ENCODE results near the gene RNF167. TPM values are rescaled to one million over a fixed set of nuclear protein-coding genes. Genes with fewer than 3 reads are reported as not detected.
A peak's percentile ranks its signal among the peaks of the same experiment; 100 is the strongest.

The RNF167 gene
- total and polyA plus RNA-seq, 2 donors: 15.3 to 119 TPM

DNA sequence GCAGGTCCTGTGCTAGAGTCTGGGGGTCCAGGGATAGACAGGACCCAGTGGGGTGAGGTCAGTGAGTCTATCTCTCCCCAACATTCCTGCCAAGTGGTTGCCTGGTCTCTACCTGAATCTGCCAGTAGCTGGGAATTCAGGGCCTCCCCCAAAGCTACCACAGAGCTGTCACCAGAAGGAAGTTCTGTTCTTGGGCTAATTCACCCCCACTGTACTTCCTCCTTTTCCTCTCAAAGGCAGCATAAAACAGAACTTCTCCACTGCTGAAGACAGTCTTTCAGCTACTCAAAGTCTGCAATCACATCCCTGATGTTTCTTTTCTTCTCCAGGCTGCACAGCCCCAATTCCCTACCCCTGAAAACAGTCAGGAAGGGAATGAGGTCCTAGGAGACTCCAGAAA, 38.7 kb downstream of the RNF167 start:
- no peak for DNase-seq (ENCODE audit: extremely low spot score)
- no peak overlapping the region for H3K27ac ChIP-seq (ENCODE audit: low read depth)
- H3K4me1 ChIP-seq (ENCODE audit: insufficient read depth): no peaks in the 10 kb centered on the region
- H3K36me3 ChIP-seq (ENCODE audit: insufficient read depth): peaks cover 2% of the 10 kb centered on the region
- no peak overlapping the region for H3K4me3 ChIP-seq (ENCODE audit: low read depth, low read length)

DNA sequence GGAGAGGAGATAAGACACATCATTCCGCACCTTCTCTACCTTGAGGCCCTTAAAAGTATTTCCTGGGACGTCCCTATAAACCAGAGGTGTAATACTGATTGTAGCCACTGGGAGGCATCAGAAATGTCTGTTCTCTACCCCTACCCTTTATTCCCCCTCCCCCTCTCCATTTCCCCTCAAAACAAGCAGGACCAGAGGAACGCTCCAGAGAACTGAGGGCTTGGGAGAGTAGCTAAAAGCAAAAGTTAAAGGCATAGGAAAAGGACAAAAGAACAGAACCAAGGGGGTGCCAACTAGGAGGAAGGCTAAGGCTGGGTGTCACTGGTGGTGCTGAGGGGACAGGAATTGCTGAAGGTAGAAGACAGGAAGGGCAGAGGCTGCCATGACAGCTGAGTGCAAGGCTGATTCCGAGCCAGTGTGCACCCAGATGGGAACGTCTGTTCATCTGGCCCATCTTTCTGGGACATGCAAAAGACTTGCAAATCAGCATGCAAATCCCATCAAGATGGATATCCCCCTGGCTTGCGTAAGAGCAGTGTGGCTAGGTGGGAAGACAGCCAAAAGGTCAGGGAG, 40.7 kb downstream of the RNF167 start:
- Histone ChIP-seq H3K36me3 (ENCODE audit: insufficient read depth) (peaks cover 2% of the 10 kb centered on the region), H3K4me1 (ENCODE audit: insufficient read depth) (no peaks in the 10 kb centered on the region), H3K4me3 (ENCODE audit: low read depth, low read length) (no peak overlapping the region), H3K27ac (ENCODE audit: low read depth) (no peak overlapping the region)
- WGBS: 42% methylated on average over 6 of the region's 6 CpGs
- no peak for DNase-seq (ENCODE audit: extremely low spot score)

DNA sequence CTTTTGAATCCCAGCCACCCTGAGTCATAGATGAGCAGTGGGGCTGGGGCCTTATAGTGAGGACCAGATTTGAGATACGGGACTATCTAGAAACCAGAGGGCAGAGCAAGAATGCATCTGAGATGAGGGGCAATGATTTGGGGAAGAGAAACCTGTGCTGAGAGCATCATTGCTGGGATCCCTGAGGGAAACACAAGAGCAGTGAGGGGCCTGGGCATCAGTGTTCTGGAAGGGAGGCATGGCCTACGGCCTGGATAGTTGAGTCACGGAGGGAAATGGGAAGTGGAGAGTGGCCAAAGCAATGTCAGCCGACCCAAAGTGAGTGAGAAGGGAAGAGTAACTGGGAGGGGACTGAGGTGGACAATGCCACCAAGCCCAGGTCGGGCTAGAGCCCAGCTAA, 42.2 kb downstream of the RNF167 start:
- WGBS: 56% methylated on average over 5 of the region's 5 CpGs
- H3K36me3 ChIP-seq (ENCODE audit: insufficient read depth): peaks cover 2% of the 10 kb centered on the region
- no peak for DNase-seq (ENCODE audit: extremely low spot score)

DNA sequence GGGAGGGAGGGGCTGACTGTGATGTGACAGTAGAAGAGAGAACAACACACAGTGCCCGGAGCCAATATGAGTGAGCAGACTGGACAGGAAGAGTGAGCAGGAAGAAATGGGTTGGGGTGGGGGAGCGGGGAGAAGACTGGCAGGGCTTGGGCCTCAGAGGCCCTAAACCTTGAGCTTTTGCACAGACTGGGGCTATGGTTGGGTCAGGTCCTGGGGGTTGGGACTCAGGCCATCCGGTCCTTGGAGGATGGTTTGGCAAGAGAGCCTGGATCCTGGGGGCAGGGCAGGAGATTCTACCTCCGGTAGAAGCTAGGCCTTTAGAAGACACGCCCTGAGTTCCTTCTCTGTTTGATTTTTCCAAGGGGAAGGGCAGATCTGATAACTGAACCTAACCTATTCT, 46.3 kb downstream of the RNF167 start:
- DNase-seq (ENCODE audit: extremely low spot score): no peak
- peaks cover 2% of the 10 kb centered on the region for H3K4me1 ChIP-seq (ENCODE audit: insufficient read depth)
- H3K4me3 ChIP-seq (ENCODE audit: low read depth, low read length): peak overlapping the region; percentile 87
- 34% methylated on average over 5 of the region's 5 CpGs for WGBS
- no peaks in the 10 kb centered on the region for H3K36me3 ChIP-seq (ENCODE audit: insufficient read depth)
- peak overlapping the region; percentile 92 for H3K27ac ChIP-seq (ENCODE audit: low read depth)

More for the DNA sequence above, 42.2 kb downstream of the RNF167 start:
- no peak overlapping the region for H3K27ac ChIP-seq (ENCODE audit: low read depth)
- no peak overlapping the region for H3K4me3 ChIP-seq (ENCODE audit: low read depth, low read length)
- H3K4me1 ChIP-seq (ENCODE audit: insufficient read depth): peaks cover 2% of the 10 kb centered on the region

DNA sequence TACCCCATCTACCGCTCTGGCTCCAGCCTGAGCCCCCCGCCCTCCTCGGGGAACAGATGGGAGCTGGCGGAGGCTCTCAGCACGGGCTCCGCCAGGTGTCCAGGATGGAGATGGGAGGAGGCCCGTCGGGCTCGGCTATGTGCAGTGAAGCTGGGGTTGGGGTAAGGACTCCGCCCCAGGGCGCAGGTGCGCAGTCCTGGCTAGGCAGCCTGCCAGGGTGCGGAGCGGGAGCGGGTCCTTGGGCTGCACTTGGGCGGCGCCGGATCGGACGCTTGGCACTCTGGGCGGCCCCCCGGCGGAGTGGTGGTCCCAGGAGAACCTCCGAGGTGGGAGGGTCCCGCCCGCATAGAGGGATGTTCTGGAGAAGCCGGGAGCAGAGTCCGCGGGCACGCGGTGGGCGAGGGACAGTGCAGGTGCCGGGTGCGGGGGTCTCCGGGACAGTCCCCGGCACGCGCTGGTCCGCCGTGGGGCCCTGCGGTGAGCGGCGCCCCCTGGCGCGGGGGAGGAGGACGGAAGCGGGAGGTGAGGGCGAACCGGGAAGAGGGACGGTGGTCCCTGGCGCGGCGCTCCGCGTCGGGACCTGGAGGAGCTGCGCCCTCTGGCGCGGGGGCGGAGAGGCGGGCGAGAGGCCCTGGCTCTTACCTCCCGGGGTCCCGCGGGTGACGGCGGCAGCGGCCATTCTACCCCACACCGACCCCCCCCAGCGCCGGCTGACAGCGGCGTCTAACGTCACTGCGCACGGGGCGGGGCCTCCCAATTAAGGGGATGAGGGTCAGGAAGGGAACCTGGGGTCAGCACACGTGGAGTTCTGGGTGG, 47.1 kb downstream of the RNF167 start, which contains the start of gene CAMTA2:
Gene CAMTA2, minus strand, starts transcription at position 725 of the 816 bp plus-strand sequence. CDS start 1,453 bp downstream, outside the sequence.
- WGBS: under 1% methylated on average over 77 of the region's 78 CpGs
- Histone ChIP-seq H3K36me3 (ENCODE audit: insufficient read depth) (no peaks in the 10 kb centered on the region), H3K27ac (ENCODE audit: low read depth) (peak within 1 kb of the TSS; percentile 92), H3K4me1 (ENCODE audit: insufficient read depth) (peaks cover 2% of the 10 kb centered on the region), H3K4me3 (ENCODE audit: low read depth, low read length) (peak within 1 kb of the TSS; percentile 87)
- peak; percentile 45 for DNase-seq (ENCODE audit: extremely low spot score)

DNA sequence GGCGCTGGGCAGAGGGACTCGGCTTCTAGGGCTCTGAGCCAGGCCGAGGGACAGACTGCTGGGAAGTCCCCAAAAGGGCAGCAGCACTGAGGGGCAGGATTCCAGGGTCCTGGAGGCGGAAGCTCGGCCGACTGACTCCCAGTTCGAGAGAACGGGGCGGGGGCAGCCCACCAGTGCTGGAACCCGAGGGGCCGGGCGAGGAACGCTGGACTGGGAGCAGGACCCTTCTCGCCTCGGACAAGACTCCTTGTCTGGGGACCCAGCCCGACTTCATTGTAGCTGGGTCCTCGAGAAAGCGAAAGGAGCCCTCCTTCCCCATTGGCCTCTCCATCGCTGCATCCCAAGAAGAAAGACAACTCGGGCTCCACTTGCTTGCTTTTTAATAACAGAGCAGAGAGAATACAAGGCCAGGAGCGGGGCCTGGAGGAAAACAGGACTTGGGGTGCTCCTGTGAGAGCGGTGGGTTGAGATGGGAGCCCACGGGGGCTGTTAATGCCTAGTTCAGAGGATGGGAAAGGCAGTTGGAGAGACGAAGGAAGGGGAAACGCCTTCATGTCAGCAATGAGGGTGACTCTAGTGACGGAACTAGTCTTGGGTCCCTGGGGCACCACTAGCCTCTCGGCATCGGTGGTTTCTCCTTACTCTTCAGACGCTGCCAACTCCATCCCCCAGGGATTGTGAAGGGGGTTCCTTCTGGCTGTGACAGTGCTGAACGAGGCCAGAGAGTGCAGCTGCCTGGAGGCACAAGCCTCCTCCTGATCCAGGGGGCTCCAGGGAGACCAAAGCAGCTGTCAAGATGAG, 47.9 kb downstream of the RNF167 start:
- WGBS: under 1% methylated on average over 30 of the region's 30 CpGs
- peak overlapping the region; percentile 87 for H3K4me3 ChIP-seq (ENCODE audit: low read depth, low read length)
- peak overlapping the region; percentile 92 for H3K27ac ChIP-seq (ENCODE audit: low read depth)
- H3K4me1 ChIP-seq (ENCODE audit: insufficient read depth): peaks cover 2% of the 10 kb centered on the region
- H3K36me3 ChIP-seq (ENCODE audit: insufficient read depth): no peaks in the 10 kb centered on the region
- DNase-seq (ENCODE audit: extremely low spot score): no peak

DNA sequence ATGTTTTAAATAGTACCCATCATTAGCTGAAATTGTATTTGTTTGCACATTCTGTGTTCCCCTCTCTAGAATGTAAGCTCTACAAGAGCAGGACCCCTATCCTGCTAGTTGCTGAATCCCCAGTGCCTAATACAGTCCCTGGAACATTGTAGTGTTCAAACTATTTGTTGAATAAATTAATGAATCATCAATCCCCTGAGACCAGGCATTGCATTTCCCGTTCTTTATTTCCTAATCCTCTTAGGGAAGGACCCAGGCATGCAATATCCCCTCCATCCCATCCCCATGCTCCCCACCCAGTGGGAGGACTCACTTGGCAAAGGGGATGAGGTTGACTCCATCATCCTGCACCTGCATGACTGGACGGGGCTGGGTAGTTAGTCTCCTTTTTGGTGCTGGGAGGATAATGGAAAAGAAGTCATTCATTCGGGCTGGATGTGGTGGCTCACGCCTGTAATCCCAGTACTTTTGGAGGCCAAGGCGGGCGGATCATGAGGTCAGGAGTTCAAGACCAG, 54.1 kb downstream of the RNF167 start:
- Histone ChIP-seq H3K27ac (ENCODE audit: low read depth) (no peak overlapping the region), H3K36me3 (ENCODE audit: insufficient read depth) (no peaks in the 10 kb centered on the region), H3K4me3 (ENCODE audit: low read depth, low read length) (no peak overlapping the region), H3K4me1 (ENCODE audit: insufficient read depth) (no peaks in the 10 kb centered on the region)
- 85% methylated on average over 6 of the region's 6 CpGs for WGBS
- no peak for DNase-seq (ENCODE audit: extremely low spot score)

Small RNAs within 50 kb of the gene (small RNA-seq; reads per million reads assigned to genes)
- gene MIR6864: not detected
- gene MIR6865: not detected

Other genes with a start within 250 kb of the RNF167 start
- 36.4 TPM for gene PELP1, start 236.1 kb upstream of the RNF167 start, total RNA-seq
- 29.5 TPM for gene PELP1, start 236.1 kb upstream of the RNF167 start, polyA plus RNA-seq
- 8.5 TPM for gene ARRB2, start 229.6 kb upstream of the RNF167 start, total RNA-seq
- 26.3 TPM for gene ARRB2, start 229.6 kb upstream of the RNF167 start, polyA plus RNA-seq
- 13.1 TPM for gene MED11, start 208.8 kb upstream of the RNF167 start, total RNA-seq
- gene MED11, start 208.8 kb upstream of the RNF167 start, polyA plus RNA-seq: 31.7 TPM
- 0.42 TPM for gene ZMYND15, start 200.4 kb upstream of the RNF167 start, total RNA-seq
- gene ZMYND15, start 200.4 kb upstream of the RNF167 start, polyA plus RNA-seq: 0.60 TPM
- 3.2 TPM for gene CXCL16, start 200.3 kb upstream of the RNF167 start, total RNA-seq
- 14.3 TPM for gene CXCL16, start 200.3 kb upstream of the RNF167 start, polyA plus RNA-seq
- not detected for gene TM4SF5, start 168.4 kb upstream of the RNF167 start, total RNA-seq
- 0.18 TPM for gene TM4SF5, start 168.4 kb upstream of the RNF167 start, polyA plus RNA-seq
- gene VMO1, start 153.9 kb upstream of the RNF167 start, total RNA-seq: 0.95 TPM
- 2.4 TPM for gene VMO1, start 153.9 kb upstream of the RNF167 start, polyA plus RNA-seq
- gene GLTPD2, start 151.3 kb upstream of the RNF167 start, total RNA-seq: not detected
- gene GLTPD2, start 151.3 kb upstream of the RNF167 start, polyA plus RNA-seq: 0.10 TPM
- gene PSMB6, start 144.1 kb upstream of the RNF167 start, total RNA-seq: 60.5 TPM
- 214 TPM for gene PSMB6, start 144.1 kb upstream of the RNF167 start, polyA plus RNA-seq
- gene PLD2, start 133.1 kb upstream of the RNF167 start, total RNA-seq: 23.6 TPM
- gene PLD2, start 133.1 kb upstream of the RNF167 start, polyA plus RNA-seq: 21.7 TPM
- gene MINK1, start 106.9 kb upstream of the RNF167 start, total RNA-seq: 29.9 TPM
- 45.2 TPM for gene MINK1, start 106.9 kb upstream of the RNF167 start, polyA plus RNA-seq
- gene C17orf107, start 40.7 kb upstream of the RNF167 start, total RNA-seq: 7.7 TPM
- gene C17orf107, start 40.7 kb upstream of the RNF167 start, polyA plus RNA-seq: 1.7 TPM
- gene CHRNE, start 37.2 kb upstream of the RNF167 start, total RNA-seq: 0.79 TPM
- 0.79 TPM for gene CHRNE, start 37.2 kb upstream of the RNF167 start, polyA plus RNA-seq
- gene GP1BA, start 8.0 kb upstream of the RNF167 start, total RNA-seq: not detected
- 0.04 TPM for gene GP1BA, start 8.0 kb upstream of the RNF167 start, polyA plus RNA-seq
- gene SLC25A11, start 222 bp upstream of the RNF167 start, total RNA-seq: 27.7 TPM
- 73.5 TPM for gene SLC25A11, start 222 bp upstream of the RNF167 start, polyA plus RNA-seq
- 205 TPM for gene PFN1, start 8.3 kb downstream of the RNF167 start, total RNA-seq
- gene PFN1, start 8.3 kb downstream of the RNF167 start, polyA plus RNA-seq: 1,651 TPM
- gene ENO3, start 10.9 kb downstream of the RNF167 start, total RNA-seq: 31.5 TPM
- 6.3 TPM for gene ENO3, start 10.9 kb downstream of the RNF167 start, polyA plus RNA-seq
- gene SPAG7, start 27.5 kb downstream of the RNF167 start, total RNA-seq: 35.2 TPM
- 83.2 TPM for gene SPAG7, start 27.5 kb downstream of the RNF167 start, polyA plus RNA-seq
- 5.7 TPM for gene CAMTA2, start 47.4 kb downstream of the RNF167 start, total RNA-seq
- 46.1 TPM for gene CAMTA2, start 47.4 kb downstream of the RNF167 start, polyA plus RNA-seq
- 0.42 TPM for gene INCA1, start 57.3 kb downstream of the RNF167 start, total RNA-seq
- 1.3 TPM for gene INCA1, start 57.3 kb downstream of the RNF167 start, polyA plus RNA-seq
- 26.9 TPM for gene KIF1C, start 57.7 kb downstream of the RNF167 start, total RNA-seq
- gene KIF1C, start 57.7 kb downstream of the RNF167 start, polyA plus RNA-seq: 89.4 TPM
- 0.58 TPM for gene SLC52A1, start 95.2 kb downstream of the RNF167 start, total RNA-seq
- gene SLC52A1, start 95.2 kb downstream of the RNF167 start, polyA plus RNA-seq: 0.35 TPM
- gene ZFP3, start 138.2 kb downstream of the RNF167 start, total RNA-seq: 9.2 TPM
- 3.9 TPM for gene ZFP3, start 138.2 kb downstream of the RNF167 start, polyA plus RNA-seq
- gene ZNF232, start 171.6 kb downstream of the RNF167 start, total RNA-seq: 9.1 TPM
- gene ZNF232, start 171.6 kb downstream of the RNF167 start, polyA plus RNA-seq: 9.0 TPM
- gene USP6, start 175.8 kb downstream of the RNF167 start, total RNA-seq: 0.85 TPM
- gene USP6, start 175.8 kb downstream of the RNF167 start, polyA plus RNA-seq: 0.03 TPM

Data from urinary bladder (tissue), 4 donors.